Measurements from ENCODE around the gene SAA1.

SAA1 gene

GRCh38 chr11:18312663-18313420 is 46.8 kb downstream of the SAA1 start:
- no peak for DNase-seq

- no peak for DNase-seq
Observed at GRCh38 chr11:18313965-18314763, 48.1 kb downstream of the SAA1 start.

DNA sequence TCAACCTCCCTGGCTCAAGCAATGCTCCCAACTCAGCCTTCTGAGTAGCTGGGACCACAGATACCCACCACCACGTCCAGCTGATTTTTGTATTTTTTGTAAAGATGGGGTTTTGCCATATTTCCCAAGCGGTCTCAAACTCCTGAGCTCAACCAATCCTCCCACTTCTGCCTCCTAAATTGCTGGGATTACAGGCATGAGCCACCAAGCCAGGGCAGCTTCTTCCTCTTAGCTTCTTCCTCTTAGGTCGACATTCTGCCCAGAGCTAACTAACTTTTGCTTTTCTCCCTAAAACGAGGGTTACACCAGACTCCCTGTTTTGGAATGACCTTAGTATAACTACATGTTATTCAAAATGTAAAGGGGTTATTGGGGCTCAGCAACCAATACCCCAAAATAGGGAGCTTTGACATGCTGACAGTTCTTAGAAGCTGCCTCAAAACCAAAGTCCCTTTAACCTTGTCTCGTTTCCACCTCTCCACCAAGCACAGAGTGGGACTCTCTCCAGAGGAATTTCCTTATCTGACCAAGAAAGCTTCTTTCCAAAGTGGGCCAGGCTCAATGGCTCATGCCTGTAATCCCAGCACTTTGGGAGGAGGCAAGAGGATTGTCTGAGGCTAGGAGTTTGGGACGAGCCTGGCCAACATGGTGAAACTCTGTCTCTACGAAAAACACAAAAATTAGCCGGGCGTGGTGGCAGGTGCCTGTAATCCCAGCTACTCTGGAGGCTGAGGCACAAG is 48.9 kb downstream of the SAA1 start:
- no peak for DNase-seq

DNA sequence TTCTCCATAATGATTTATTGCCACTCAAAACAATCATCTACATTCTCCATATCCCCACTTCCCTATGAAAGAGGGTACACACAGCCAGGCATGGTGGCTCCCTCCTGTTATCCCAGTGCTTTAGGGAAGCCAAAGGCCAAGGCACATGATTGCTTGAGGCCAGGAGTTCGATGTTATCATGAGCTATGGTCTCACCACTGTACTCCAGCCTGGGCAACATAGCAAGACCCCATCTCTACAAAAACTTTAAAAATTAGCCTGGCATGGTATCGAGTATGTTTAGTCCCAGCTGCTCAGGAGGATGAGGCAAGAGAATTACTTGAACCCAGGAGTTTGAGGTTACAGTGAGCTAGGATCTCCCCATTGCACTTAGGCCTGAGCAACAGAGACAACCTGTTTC is 49.8 kb downstream of the SAA1 start:
- DNase-seq = no peak

- no peak for DNase-seq
Observed at GRCh38 chr11:18317551-18317950, 51.5 kb downstream of the SAA1 start.
